HUDEP-2 (cell line): ENCODE results near the gene LEP.
A peak's percentile ranks its signal among the peaks of the same experiment; 100 is the strongest.

Experiments
- DNase-seq, 76 experiments: peaks; one replicate each; lab custom pipeline; 2025; ENCODE audit not compliant: unreplicated experiment in 76 of 76; lab: John Stamatoyannopoulos, UW

The LEP gene

DNA sequence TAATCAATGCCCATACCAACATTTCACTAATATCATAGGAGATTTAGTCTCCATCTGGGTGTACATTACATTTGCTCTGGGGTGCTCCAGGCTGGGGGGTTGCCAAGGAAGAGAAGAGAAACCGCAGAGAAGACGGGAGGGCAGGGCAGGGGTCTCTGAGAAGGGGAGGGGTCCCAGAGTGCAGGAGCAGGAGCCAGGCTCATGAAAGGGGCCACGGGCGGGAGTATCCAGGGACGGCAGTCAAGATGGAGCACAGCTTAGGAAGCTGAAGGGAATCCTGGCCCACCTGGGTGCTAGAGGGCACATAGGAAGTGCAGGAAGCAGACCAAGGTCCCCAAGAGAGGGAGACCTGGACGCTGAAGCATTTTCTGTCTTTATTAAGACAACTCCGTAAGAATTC lies 2.2 kb downstream of the LEP start:
- no peak for DNase-seq

DNA sequence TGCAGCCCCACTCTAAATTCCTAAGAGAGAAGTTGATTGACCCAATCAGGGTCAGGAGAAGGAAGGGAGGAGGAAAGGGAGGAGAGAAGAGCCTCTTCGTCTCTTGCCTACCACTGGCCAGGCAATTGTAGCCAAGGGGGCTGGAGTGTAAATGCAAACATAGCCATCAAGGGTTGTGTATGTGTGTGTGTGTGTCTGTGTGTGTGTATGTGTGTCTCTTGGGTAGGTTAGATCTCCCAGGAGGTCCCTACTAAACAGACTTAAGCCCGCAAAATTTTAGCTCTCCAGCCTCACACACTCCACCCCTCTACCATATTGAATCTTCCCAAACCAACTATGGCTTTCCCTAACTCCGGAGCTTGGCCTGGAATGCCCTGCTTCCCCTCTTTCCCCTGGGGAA lies 3.8 kb downstream of the LEP start:
- no peak for DNase-seq

DNA sequence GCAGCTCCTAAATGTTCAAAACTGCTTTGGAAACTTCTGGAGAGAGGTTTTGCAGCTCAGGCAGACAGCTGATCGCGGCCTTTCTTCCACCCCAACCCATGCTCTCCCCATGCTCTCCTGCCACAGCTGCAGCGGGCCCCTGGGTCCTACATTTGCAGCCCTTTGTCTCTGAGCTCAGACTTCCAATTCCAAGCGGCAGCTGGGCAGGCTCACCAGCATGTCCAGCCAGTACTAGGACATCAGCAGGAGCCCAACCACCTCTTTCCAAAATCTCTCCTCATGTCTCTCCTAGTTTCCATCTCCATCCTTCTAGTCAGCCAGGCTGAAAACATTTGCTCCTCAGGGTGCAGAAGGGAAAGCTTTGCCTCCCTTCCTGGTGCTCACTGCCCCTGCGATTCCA lies 6.0 kb downstream of the LEP start:
- DNase-seq: no peak

DNA sequence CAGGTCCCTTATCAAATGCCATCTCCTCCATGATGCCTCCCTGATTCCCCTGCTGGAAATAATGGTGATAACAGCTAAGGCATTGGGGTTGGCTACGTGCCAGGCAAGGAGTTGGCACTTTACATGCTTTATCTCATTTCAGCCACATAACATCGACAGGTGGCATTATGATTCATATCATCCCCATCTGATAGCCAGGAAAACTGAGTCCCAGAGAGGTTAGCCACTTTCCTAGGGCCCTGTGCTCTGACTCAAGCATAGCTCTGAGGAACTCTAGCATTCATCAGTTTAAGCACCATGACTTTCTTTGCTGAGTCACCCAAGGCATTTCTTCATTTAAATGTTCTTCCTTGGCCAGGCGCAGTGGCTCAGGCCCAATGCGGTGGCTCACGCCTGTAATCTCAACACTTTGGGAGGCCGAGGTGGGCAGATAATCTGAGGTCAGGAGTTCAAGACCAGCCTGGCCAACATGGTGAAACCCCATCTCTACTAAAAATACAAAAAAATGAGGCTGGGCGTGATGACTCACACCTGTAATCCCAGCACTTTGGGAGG lies 6.6 kb downstream of the LEP start:
- peak in 1 of 76 experiments; percentile 5 for DNase-seq

DNA sequence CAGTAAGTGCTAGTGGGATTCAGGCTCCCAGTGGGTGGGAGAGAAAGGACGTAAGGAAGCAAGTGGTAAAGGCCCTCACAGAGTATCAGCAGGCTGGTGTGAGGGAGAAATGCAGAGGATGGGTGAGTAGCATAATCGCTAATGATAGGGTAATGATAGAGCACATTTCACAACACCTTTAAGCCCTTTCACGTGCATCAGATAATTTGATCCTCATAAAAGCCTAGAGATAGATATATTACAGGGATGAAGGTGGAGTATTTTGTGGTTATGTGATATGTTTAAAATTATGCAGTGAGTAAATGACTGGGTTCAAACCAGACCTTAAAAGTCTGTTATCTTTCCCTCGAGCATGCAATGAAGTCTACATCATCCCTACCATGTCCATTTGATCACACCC lies 10.3 kb downstream of the LEP start:
- DNase-seq: no peak

- no peak for DNase-seq
These were observed 12.6 kb downstream of the LEP start for GRCh38 chr7:128253701-128254100.

- no peak for DNase-seq
These were observed 13.4 kb downstream of the LEP start for GRCh38 chr7:128254470-128254869.

GRCh38 chr7:128255271-128255670 lies 14.2 kb downstream of the LEP start:
- DNase-seq: no peak

DNA sequence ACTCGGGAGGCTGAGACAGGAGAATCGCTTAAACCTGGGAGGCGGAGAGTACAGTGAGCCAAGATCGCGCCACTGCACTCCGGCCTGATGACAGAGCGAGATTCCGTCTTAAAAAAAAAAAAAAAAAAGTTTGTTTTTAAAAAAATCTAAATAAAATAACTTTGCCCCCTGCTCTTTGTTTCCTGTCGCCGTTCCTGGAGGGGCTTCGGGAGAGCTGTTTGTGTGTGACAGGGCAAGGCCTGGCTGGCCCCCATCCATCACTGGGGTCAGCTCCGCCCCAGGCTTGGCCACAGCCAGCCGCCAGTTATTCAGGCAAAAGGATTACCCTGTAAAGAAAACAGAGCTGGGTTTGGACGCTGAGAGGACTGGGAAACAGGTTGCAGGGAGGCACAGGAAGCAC lies 16.4 kb downstream of the LEP start:
- no peak for DNase-seq

GRCh38 chr7:128259131-128260061 lies 18.3 kb downstream of the LEP start:
- peak in 7 of 76 experiments; percentile 4 to 29 (median 13) for DNase-seq

- DNase-seq: no peak
These were observed 19.2 kb downstream of the LEP start for GRCh38 chr7:128260069-128260795.

DNA sequence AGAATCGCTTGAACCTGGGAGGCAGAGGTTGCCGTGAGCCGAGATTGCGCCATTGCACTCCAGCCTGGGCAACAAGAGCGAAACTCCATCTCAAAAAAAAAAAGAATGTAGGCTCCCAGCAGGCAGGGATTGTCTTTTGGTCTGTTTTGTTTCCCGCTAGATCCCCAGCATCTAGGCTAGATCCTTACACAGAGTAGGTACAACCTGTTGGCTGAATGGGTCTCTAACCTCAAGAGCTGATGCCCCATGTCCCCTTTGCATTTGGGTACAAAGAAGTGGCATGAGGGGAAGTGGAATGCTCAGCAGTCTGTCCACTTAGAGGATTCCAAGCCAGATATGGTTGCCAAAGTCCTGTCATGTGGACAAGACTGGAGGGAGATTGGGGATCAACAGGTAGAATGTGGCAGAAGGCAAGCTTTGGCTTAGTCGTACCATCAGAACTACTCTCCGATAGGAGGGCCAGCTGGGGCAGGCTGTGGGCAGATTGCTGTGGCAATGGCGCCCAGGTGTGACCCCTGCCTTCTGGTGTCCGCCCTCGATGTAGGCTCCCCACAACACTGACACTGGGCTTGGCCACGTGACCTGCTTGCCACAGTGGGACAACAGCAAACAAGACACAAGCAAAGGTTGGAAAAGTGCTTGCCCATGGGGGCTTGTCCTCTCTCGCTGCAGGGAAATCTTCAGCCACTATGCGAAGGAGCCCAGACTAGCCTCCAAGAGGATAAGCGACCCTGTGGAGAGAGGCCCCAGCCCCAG lies 21.4 kb downstream of the LEP start:
- no peak for DNase-seq

- DNase-seq: no peak
These were observed 22.3 kb downstream of the LEP start for GRCh38 chr7:128263420-128263819.

DNA sequence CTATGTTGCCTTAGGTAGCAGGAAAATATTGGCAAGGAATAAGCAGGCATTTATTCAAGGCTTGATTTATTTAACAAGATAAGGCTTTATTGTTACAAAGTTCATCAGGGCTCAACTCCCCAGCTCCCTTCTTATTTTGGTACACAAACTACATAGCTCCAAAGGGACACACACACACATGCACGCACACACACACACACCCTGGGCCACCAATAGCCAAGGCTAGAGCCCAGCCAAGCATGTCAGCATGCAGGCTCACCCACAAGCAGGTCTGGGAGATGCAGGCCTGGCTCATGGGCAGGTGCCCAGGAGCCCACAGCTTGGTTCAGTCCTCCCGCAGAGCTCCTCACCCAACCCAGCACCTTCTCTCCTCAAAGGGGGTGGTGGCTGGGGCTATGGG lies 23.4 kb downstream of the LEP start:
- DNase-seq: no peak

DNA sequence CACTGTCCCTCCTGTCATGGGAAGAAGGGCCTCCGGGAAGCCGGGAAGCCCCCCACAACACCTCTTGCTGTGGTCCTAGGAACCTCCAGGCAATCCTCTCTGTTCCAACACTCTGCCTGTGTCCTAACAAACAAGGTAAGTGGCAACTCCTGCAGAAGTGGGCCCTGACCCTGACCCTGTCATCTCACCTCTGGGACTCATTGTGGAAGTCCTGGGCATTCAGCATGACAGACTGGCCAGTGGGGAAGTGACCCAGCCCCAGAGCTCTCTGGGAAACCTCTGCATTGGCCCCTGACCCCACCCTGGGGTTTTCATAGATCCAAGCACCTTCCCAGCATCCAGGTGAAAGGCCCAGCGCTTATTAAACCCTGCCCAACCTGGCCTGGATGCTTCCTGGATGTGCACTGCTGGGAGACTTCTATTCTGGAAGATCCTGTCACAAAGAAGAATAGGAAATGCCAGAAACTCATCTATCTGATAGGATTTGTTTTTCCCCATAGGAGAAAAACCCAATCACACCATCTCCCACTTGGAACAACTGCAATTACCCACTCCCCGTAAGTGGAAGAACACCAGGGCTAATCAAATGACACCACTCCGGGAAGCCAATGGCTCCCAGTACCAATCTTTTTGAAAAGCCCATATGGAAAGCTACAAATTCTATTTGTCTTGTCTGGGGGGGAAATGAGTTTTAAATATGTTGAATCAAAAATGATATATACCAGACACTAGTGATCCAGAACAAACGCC lies 24.3 kb downstream of the LEP start:
- DNase-seq: no peak

- DNase-seq: no peak
These were observed 24.8 kb downstream of the LEP start for GRCh38 chr7:128265906-128266300.

- DNase-seq: no peak
These were observed 25.4 kb downstream of the LEP start for GRCh38 chr7:128266529-128266882.

DNA sequence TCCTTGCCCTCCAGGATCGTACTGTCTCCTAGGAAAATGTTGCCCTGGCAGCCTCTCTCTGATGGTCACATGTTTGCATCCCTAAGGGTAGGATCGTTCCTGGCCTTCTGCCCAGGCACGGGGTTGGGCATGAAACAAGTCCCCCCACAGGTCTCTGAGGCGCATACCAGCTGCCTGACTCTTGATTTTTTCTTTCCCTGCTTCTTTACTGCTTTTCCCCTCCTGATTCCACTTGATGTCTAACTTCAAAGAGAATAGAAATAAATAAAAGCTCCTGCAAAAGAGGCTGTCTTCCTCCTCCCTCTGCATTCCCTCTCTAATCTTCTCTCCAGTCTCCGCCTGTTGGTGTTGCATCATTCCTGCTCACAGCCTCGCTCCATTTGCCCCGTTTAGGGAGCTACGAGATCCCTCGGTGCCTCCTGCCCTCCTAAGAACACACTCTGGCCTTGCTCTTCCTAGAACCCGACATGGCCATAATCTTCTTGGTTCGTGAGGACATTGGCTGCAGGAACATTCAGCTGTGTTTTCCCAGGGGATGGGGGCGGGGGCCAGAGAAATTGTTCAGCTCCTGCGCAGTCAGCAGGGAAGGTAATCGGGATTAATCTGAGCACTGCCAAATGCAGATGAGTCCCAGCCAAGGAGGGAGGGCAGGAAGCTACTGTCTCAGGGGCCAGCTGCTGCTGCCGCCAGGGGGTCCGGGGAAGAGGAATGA lies 26.0 kb downstream of the LEP start:
- DNase-seq: no peak

DNA sequence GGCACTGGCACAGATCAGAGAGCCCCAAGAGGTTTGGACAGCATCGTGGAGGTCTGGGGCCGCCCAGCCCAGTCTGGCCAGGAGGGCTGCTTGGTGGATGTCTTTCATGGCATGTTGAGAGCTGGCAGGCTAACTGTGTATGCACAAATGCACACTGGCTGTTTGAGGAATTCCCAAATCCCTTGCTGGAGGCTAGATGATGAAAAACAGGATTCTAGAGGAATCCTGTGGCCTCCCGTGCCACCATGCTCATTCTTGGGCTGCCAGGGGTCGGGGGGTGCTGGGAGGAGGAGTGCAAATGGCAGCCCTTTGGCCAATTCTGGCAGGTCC lies 26.5 kb downstream of the LEP start:
- DNase-seq: no peak

DNA sequence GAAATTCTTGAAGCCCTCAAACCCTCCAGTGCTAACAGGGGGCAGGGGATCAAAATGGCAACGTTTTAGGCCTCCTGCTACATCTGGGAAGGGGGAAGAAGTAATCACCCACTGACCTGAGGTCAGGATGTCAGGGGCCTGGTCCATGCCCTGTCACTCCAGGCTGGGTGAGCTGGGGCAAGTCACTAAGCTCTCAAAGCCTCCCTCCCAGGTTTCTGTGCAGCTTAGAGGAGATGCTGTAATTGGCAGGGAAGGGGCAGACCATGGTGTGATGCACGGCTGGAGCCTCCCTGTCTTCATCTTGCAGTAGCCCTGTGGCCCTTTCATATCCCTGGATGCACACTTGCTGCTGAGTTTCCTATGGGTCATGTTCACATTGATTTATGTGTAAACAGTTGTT lies 27.2 kb downstream of the LEP start:
- no peak for DNase-seq
